Panc1 (cell line): ENCODE measurements around the gene ALDH16A1. TPM values are rescaled to one million over a fixed set of nuclear protein-coding genes. Genes with fewer than 3 reads are reported as not detected.

Experiments
- ATAC-seq: fragments of 200-7000 bp; cut with Tn5 transposase; 2 replicates; pipeline ENCODE4 v1.9.1; 2020; ENCODE audit warnings: mild to moderate bottlenecking, moderate library complexity
- BruUV-seq: library from RNA; stranded (reverse); fragments of 400-500 nt; replicated peaks from 2 replicates; lab custom pipeline; 2021; lab: Mats Ljungman, UMichigan
- CTCF ChIA-PET: fragments of 300-600 bp; sonication (Branson Sonifier 250); formaldehyde crosslinking; loops from one replicate; lab custom pipeline; 2022; ENCODE audit warnings: antibody characterized with exemption; lab: Charles Lee
- POLR2A ChIA-PET: fragments of 300-600 bp; sonication (Branson Sonifier 250); formaldehyde crosslinking; loops from one replicate; lab custom pipeline; 2022; ENCODE audit warnings: antibody characterized with exemption; lab: Charles Lee
- DNase-seq: peaks from one replicate; pipeline ENCODE4 v3.0.0-alpha.2; 2010; ENCODE audit warnings: low read depth, low spot score
- H3K27ac ChIP-seq: 2 replicates; pipeline ENCODE4 v1.5.1; 2011; ENCODE audit warnings: mild to moderate bottlenecking, low read length, inconsistent platforms
- H3K27me3 ChIP-seq: fragments of 200-500 bp; sonication (Bioruptor generic); 2 replicates; pipeline ENCODE4 v1.6.0; 2014; ENCODE audit warnings: low read length, inconsistent platforms; ENCODE audit not compliant: control insufficient read depth, insufficient read depth
- H3K36me3 ChIP-seq: fragments of 200-500 bp; sonication (Bioruptor generic); 2 replicates; pipeline ENCODE4 v1.5.1; 2014; ENCODE audit warnings: inconsistent platforms, mild to moderate bottlenecking, low read length, moderate library complexity; ENCODE audit not compliant: control insufficient read depth, insufficient read depth
- H3K4me1 ChIP-seq: 2 replicates; pipeline ENCODE4 v1.5.1; 2011; ENCODE audit warnings: inconsistent platforms, mild to moderate bottlenecking, low read length, moderate library complexity; ENCODE audit not compliant: control insufficient read depth, insufficient read depth
- H3K4me3 ChIP-seq, 2 experiments: 2 replicates each; pipeline ENCODE4 v1.5.1; 2011 to 2012; ENCODE audit warnings: low read depth in 2 of 2, low read length in 2 of 2, mild to moderate bottlenecking in 2 of 2, inconsistent platforms in 1 of 2, moderate library complexity in 1 of 2
- H3K9me3 ChIP-seq: fragments of 200-500 bp; sonication (Bioruptor generic); 2 replicates; pipeline ENCODE4 v1.5.1; 2014; ENCODE audit warnings: low read depth, mild to moderate bottlenecking, inconsistent platforms, low read length, moderate library complexity; ENCODE audit not compliant: control insufficient read depth, insufficient read depth
- CTCF ChIP-seq: fragments of 450-650 bp; IDR thresholded peaks from 2 replicates; pipeline ENCODE4 v1.5.1; 2017; ENCODE audit warnings: mild to moderate bottlenecking
- POLR2AphosphoS5 ChIP-seq: IDR thresholded peaks from 2 replicates; pipeline ENCODE4 v1.6.1; 2012; ENCODE audit warnings: mild to moderate bottlenecking, low read depth, low read length, moderate library complexity
- REST ChIP-seq, 2 experiments: IDR thresholded peaks; 2 replicates each; pipeline ENCODE4 v1.6.1; 2011 to 2012; ENCODE audit warnings: low read depth in 2 of 2, control low read depth in 1 of 2, low read length in 1 of 2, mild to moderate bottlenecking in 1 of 2, moderate library complexity in 1 of 2; ENCODE audit not compliant: insufficient read depth in 1 of 2
- SIN3A ChIP-seq: IDR thresholded peaks from 2 replicates; pipeline ENCODE4 v1.6.1; 2012; ENCODE audit warnings: low read depth, mild to moderate bottlenecking, low read length, moderate library complexity, borderline replicate concordance; ENCODE audit not compliant: insufficient read depth
- TCF7L2 ChIP-seq: IDR thresholded peaks from 2 replicates; pipeline ENCODE4 v1.6.1; 2011; ENCODE audit warnings: mild to moderate bottlenecking, low read depth, low read length, inconsistent platforms
- in situ Hi-C: cut with HindIII; loops from 2 replicates; pipeline ENCODE4 v1.10.0; 2016; ENCODE audit warnings: low sequenced_read_pairs, low pct_unique_long_range_greater_than_20kb
- intact Hi-C: fragments of 100-400 bp; cut with micrococcal nuclease; formaldehyde crosslinking; loops from one replicate; pipeline ENCODE4 v1.10.0; 2022; ENCODE audit not compliant: unreplicated experiment
- total RNA-seq: library from RNA; stranded (reverse); gene quantifications from one replicate; pipeline ENCODE4 v1.2.1, GENCODE V29; 2021; ENCODE audit not compliant: unreplicated experiment

ALDH16A1 gene
- total RNA-seq, 1 experiment from 2014 or later: 19.6 TPM

- Histone ChIP-seq H3K9me3 (no peaks in the 10 kb centered on the region), H3K4me1 (peaks cover 17% of the 10 kb centered on the region), H3K27me3 (no peaks in the 10 kb centered on the region), H3K27ac (no peak overlapping the region), H3K36me3 (peaks cover 19% of the 10 kb centered on the region), H3K4me3 (peak overlapping the region; percentile 1 to 14; a peak in 2 of 4 replicates)
- TF ChIP-seq TCF7L2: no peak
- TF ChIP-seq POLR2AphosphoS5: no peak; the same call in 1 of the 2 replicates
- no peak for TF ChIP-seq SIN3A
- TF ChIP-seq REST (IDR thresholded peaks at IDR 0.05; ENCODE audit: insufficient read depth in 1 of 2, low read depth in 2 of 2, low read length in 1 of 2): no peak
- TF ChIP-seq CTCF: no peak
- DNase-seq (no peak), ATAC-seq (no peak)
- CTCF ChIA-PET: no interaction called here
- intact Hi-C loops: no loop called here
- no TSS peak for BruUV-seq
- POLR2A ChIA-PET: no interaction called here
- in situ Hi-C loops: no loop called here
These were observed 45.5 kb downstream of the ALDH16A1 start for GRCh38 chr19:49498475-49498874.

GRCh38 chr19:49499030-49499670 lies 46.1 kb downstream of the ALDH16A1 start:
- DNase-seq (no peak), ATAC-seq (no peak)
- peak overlapping the region in 1 of 2 experiments; percentile 14; a peak in 1 of 4 replicates for H3K4me3 ChIP-seq
- no peaks in the 10 kb centered on the region for H3K9me3 ChIP-seq
- H3K4me1 ChIP-seq: peaks cover 17% of the 10 kb centered on the region
- no peak overlapping the region for H3K27ac ChIP-seq
- no peaks in the 10 kb centered on the region for H3K27me3 ChIP-seq
- ChIA-PET POLR2A (no interaction called here), CTCF (no interaction called here)
- no peak for TF ChIP-seq TCF7L2
- TF ChIP-seq SIN3A: no peak
- no peak; the same call in 1 of the 2 replicates for TF ChIP-seq POLR2AphosphoS5
- no peak for TF ChIP-seq REST (IDR thresholded peaks at IDR 0.05; ENCODE audit: insufficient read depth in 1 of 2, low read depth in 2 of 2, low read length in 1 of 2)
- TF ChIP-seq CTCF: no peak
- peaks cover 19% of the 10 kb centered on the region for H3K36me3 ChIP-seq
- intact Hi-C loops (no loop called here), in situ Hi-C loops (no loop called here)
- BruUV-seq: no TSS peak
